ENCODE measurements around the gene SNX21.
"Not testable (repeated sequence)": the region's sequence is repeated elsewhere in the genome, so short reads cannot be mapped to it uniquely, and the experiment has no call there.

The SNX21 gene

DNA sequence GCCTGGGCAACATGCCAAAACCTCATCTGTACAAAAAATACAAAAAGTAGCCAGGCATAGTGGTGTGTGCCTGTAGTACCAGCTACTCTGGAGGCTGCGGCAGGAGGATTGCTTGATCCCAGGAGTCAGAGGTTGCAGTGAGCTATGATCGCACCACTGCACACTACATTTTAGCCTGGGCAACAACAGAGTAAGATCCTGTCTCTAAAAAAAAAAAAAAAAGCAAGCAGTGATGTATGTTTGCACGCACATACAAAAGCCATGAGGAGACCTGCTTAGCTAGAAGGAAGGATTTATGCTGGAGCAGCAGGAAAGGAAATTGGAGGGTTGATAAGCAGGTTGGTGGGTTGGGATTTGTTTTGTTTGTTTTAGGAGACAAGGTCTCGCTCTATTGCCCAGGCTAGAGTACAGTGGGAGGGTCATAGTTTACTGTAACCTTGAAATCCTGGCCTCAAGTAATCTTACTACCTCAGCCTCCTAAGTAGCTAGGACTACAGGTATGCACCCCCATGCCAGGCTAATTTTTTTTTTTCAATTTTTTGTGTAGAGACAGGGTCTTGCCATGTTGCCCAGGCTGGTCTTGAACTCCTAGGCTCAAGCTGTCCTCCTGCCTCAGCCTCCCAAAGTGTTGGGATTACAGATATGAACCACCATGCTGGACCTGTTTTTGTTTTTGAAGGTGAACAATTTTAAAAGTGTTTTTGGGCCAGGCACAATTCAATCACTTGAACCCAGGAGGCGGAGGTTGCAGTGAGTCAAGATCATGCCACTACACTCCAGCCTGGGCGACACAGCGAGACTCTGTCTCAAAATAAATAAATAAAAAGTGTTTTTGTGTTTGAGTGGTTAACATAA, 27.8 kb downstream of the SNX21 start:
- Histone ChIP-seq H3K9ac (no peak overlapping the region), H3K4me3 (no peak overlapping the region), H3K36me3 (peaks cover 0 to 3% (median 0%) of the 10 kb centered on the region in 11 experiments; a peak in 2 of 22 replicates), H3K9me3 (replicated peaks in 1 of 11) (no peaks in the 10 kb centered on the region), H3K27ac (no peak overlapping the region), H3K4me2 (peak overlapping the region in 1 of 11 experiments; percentile 7; a peak in 1 of 22 replicates), H3K27me3 (no peaks in the 10 kb centered on the region), H3K4me1 (peaks cover 14 to 42% (median 21%) of the 10 kb centered on the region in 10 experiments), H4K20me1 (peaks cover 0 to 2% (median 0%) of the 10 kb centered on the region in 11 experiments; a peak in 1 of 22 replicates)
- TF ChIP-seq Cebpa-rat (IDR thresholded peaks at IDR 0.05) = no peak

DNA sequence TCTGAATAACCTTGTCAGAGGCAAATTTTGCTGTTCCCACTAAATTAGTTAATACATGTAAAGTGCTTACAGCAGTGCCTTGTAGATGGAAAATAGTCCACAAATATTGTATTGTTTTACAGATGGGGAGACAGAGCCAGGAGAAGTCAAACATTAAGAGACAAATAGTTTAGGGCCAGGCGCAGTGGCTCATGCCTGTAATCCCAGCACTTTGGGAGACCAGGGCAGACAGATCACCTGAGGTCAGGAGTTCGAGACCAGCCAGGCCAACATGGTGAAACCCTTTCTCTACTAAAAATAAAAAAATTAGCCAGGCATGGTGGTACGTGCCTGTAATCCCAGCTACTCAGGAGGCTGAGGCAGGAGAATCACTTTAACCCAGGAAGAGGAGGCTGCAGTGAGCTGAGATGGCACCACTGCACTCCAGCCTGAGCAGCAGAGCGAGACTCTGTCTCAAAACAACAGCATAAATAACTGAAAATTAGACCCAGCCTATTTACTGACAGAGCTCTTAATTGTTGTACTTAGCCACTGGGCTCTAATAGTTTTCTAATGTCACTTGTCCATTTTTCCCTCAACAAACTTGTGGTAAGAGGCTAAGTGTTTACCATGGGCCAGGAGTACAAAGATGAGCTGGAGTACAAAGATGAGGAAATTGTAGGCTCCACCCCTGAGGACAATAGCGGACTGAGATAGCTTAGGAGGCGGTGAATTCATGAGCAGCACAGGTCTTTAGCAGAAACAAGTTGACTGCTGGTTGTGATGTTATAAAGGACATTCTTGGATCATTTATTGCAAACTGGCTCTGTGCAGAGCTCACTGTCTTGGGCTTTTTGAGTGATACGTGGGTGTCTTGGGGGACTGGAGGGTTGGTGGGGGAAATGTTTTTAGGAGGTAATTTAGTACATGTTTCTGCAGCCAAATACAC, 30.2 kb downstream of the SNX21 start:
- Histone ChIP-seq H3K27me3 (no peaks in the 10 kb centered on the region), H3K4me2 (no peak overlapping the region), H3K27ac (no peak overlapping the region), H3K4me3 (no peak overlapping the region), H3K9ac (no peak overlapping the region), H4K20me1 (peaks cover 0 to 4% (median 0%) of the 10 kb centered on the region in 11 experiments; a peak in 1 of 22 replicates), H3K36me3 (peaks cover 0 to 3% (median 0%) of the 10 kb centered on the region in 11 experiments; a peak in 3 of 22 replicates), H3K9me3 (replicated peaks in 1 of 11) (no peaks in the 10 kb centered on the region), H3K4me1 (peaks cover under 1 to 30% (median 8%) of the 10 kb centered on the region in 10 experiments; a peak in 13 of 20 replicates)
- no peak for TF ChIP-seq Cebpa-rat (IDR thresholded peaks at IDR 0.05)

DNA sequence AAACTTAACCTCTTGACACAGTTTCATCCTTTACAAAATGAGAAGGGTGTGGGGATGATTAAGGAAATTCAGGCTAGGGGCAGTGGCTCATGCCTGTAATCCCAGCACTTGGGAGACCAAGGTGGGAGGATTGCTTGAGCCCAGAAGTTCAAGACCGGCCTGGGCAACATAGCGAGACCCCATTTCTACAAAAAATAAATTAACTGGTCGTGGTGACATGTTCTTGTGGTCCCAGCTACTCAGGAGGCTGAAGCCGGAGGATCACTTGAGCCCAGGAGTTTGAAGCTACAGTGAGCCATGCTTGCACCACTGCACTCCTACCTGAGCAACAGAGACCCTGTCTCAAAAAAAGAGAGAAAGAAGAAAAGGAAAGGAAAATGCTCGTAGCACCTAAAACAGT, 32.9 kb downstream of the SNX21 start:
- TF ChIP-seq Cebpa-rat (IDR thresholded peaks at IDR 0.05) = no peak
- Histone ChIP-seq H3K9me3 (replicated peaks in 1 of 11) (no peaks in the 10 kb centered on the region), H3K27me3 (no peaks in the 10 kb centered on the region), H3K4me2 (no peak overlapping the region), H3K9ac (no peak overlapping the region), H3K27ac (no peak overlapping the region), H4K20me1 (peaks cover 0 to 4% (median 0%) of the 10 kb centered on the region in 11 experiments; a peak in 1 of 22 replicates), H3K4me1 (peaks cover 0 to 9% (median 0%) of the 10 kb centered on the region in 10 experiments; a peak in 3 of 20 replicates), H3K36me3 (peaks cover 0 to 16% (median 0%) of the 10 kb centered on the region in 11 experiments; a peak in 7 of 22 replicates), H3K4me3 (no peak overlapping the region)

DNA sequence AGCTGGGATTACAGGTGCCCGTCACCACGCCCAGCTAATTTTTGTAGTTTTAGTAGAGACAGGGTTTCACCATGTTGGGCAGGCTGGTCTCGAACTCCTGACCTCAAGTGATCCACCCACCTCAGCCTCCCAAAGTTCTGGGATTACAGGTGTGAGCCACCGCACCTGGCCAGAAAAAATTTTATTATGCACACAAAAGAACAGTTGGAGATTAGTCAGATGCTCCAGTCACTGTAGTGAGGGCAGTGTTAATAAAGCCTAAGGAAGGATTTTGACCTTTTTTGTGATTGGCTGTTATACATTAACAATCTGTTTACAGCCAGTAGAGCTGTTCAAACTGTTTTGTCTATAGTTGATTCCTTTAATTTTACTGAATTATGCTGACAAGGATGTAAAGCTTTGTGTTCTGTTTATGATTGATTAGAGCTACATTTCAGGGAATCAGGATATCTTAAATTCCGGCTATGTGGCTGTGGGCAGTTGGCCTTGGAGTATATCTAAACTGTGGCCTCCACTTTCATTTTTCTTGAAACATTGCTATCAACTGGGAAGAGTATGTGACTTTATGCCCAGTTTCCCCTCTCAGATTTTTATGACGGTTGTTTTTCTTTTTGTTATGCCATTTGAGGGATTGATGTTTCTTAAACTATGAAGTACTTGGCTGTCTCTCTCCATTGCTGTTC, 33.7 kb downstream of the SNX21 start:
- Histone ChIP-seq H3K27me3 (no peaks in the 10 kb centered on the region), H3K4me2 (no peak overlapping the region), H3K36me3 (peaks cover 0 to 19% (median 0%) of the 10 kb centered on the region in 11 experiments; a peak in 8 of 22 replicates), H3K9me3 (replicated peaks in 1 of 11) (no peaks in the 10 kb centered on the region), H3K4me3 (no peak overlapping the region), H3K27ac (no peak overlapping the region), H4K20me1 (peaks cover 0 to 4% (median 0%) of the 10 kb centered on the region in 11 experiments; a peak in 1 of 22 replicates), H3K4me1 (peaks cover 0 to 9% (median 0%) of the 10 kb centered on the region in 10 experiments; a peak in 2 of 20 replicates), H3K9ac (no peak overlapping the region)
- TF ChIP-seq Cebpa-rat (IDR thresholded peaks at IDR 0.05) = no peak

DNA sequence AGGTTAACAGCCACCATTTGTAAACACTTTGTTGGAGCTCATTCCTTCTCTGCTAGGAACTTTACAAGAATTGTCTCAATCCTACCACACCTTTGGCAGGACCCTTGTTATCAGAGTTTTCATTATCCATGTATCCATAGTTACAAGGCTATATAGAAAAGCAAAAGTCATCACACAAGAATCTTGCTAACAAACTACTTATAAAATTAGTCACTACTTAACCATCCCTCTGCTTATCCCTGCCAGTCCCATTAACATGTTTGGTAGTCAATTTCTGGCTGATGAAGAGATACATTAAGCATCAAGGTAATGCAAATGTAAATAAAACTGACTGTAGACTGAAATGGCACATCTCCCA, 34.2 kb downstream of the SNX21 start:
- TF ChIP-seq Cebpa-rat (IDR thresholded peaks at IDR 0.05) = no peak

DNA sequence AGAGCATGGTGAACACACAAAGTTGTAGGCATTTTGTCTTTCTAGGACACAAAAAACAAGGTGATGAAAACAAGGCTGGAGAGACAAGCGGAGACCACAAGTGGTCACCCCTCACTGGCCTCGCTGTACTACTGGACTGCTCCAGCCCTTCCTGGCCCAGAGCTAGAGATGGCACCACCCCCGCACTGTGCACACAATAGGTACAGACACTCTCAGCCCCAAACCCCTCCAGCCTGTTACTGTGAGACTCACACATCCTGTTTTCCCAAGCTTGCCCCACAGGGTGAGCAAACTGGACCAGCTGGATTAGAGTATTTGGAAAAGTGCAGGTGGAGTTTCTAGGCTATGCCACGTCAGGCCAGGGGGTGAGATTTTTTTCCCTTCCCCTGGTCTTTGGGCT, 39.0 kb downstream of the SNX21 start:
- H3K27ac ChIP-seq = no peak overlapping the region
- H3K4me2 ChIP-seq = no peak overlapping the region
- peaks cover 10 to 47% (median 23%) of the 10 kb centered on the region in 11 experiments for H3K36me3 ChIP-seq
- no peak overlapping the region for H3K9ac ChIP-seq
- H3K4me1 ChIP-seq = no peaks in the 10 kb centered on the region
- H3K9me3 ChIP-seq (replicated peaks in 1 of 11) = no peaks in the 10 kb centered on the region
- peaks cover 0 to 11% (median 0%) of the 10 kb centered on the region in 11 experiments; a peak in 1 of 22 replicates for H4K20me1 ChIP-seq
- no peak overlapping the region for H3K4me3 ChIP-seq
- H3K27me3 ChIP-seq = no peaks in the 10 kb centered on the region
- no peak for TF ChIP-seq Cebpa-rat (IDR thresholded peaks at IDR 0.05)

More for the DNA sequence above, 34.2 kb downstream of the SNX21 start:
- no peak overlapping the region for H3K9ac ChIP-seq
- H3K36me3 ChIP-seq = peaks cover 0 to 24% (median 4%) of the 10 kb centered on the region in 11 experiments; a peak in 10 of 22 replicates
- H4K20me1 ChIP-seq = peaks cover 0 to 4% (median 0%) of the 10 kb centered on the region in 11 experiments; a peak in 1 of 22 replicates
- no peaks in the 10 kb centered on the region for H3K27me3 ChIP-seq
- H3K4me3 ChIP-seq = no peak overlapping the region
- H3K4me2 ChIP-seq = no peak overlapping the region
- H3K27ac ChIP-seq = no peak overlapping the region
- H3K9me3 ChIP-seq (replicated peaks in 1 of 11) = no peaks in the 10 kb centered on the region
- H3K4me1 ChIP-seq = peaks cover 0 to 9% (median 0%) of the 10 kb centered on the region in 10 experiments; a peak in 2 of 20 replicates

DNA sequence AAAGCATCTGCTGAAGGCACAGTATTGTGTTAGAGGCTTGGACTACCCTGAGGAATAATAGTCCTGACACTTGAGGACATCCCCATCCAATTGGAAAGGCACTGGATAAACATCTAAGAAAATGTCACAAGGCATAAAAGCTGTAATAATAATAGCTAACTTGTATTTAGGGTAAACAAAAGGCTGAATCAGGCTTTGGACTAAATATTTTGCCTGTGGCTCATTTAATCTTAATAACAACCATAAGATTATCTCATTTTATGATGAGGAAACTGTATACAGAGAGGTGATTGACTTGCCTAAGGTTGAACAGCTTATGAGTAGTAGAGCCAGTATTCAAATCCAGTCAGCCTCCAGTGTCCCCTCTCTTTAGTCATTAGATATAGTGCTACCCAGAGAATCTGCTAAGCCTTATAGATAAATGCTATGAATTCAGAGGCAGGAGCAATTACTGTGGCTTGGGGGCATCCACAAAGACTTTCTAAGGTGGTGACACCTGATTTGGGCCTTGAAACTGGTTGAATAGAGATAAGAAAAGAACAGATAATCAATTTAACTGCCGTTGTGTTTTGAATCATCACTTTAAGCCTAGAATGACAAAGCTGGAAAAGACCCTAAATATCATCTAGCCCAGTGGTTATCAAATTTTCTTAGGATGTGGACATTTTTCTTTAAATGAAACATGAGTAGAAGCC, 40.0 kb downstream of the SNX21 start:
- Histone ChIP-seq H3K4me2 (no peak overlapping the region), H3K27me3 (no peaks in the 10 kb centered on the region), H4K20me1 (peaks cover 0 to 18% (median 0%) of the 10 kb centered on the region in 11 experiments; a peak in 1 of 22 replicates), H3K36me3 (peaks cover 19 to 56% (median 32%) of the 10 kb centered on the region in 11 experiments), H3K9me3 (replicated peaks in 1 of 11) (no peaks in the 10 kb centered on the region), H3K9ac (no peak overlapping the region), H3K27ac (no peak overlapping the region), H3K4me1 (no peaks in the 10 kb centered on the region), H3K4me3 (no peak overlapping the region)
- TF ChIP-seq Cebpa-rat (IDR thresholded peaks at IDR 0.05) = no peak

DNA sequence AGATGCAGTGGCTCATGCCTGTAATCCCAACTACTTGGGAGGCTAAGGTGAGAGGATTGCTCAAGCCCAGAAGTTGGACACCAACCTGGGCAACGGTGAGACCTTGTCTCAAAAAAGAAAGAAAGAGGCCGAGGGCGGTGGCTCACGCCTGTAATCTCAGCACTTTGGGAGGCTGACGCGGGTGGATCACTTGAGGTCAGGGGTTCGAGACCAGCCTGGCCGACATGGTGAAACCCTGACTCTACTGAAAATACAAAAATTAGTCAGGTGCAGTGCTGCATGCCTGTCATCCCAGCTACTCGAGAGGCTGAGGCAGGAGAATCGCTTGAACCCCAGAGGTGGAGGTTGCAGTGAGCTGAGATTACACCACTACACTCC, 40.5 kb downstream of the SNX21 start:
- not testable (repeated sequence) for H3K27me3 ChIP-seq
- peaks cover 0 to 18% (median 0%) of the 10 kb centered on the region in 11 experiments; a peak in 1 of 22 replicates for H4K20me1 ChIP-seq

More for the DNA sequence above, 40.5 kb downstream of the SNX21 start:
- peaks cover 19 to 59% (median 37%) of the 10 kb centered on the region in 11 experiments for H3K36me3 ChIP-seq
- not testable (repeated sequence) for H3K27ac ChIP-seq; H3K9ac ChIP-seq; H3K9me3 ChIP-seq (replicated peaks in 1 of 11); H3K4me2 ChIP-seq; H3K4me3 ChIP-seq; H3K4me1 ChIP-seq
